Activated naive CD4-positive, alpha-beta T cell treated with Interleukin-2 at 50 U/mL for 16 hours (primary cell): ENCODE data around the gene P2RX7.

ENCODE experiments used
- DNase-seq: peaks from one replicate; pipeline ENCODE4 v3.0.0-alpha.2; 2020

Gene P2RX7

GRCh38 chr12:121236776-121237175, 104.1 kb downstream of the P2RX7 start:
- no peak for DNase-seq

GRCh38 chr12:121237415-121237814, 104.7 kb downstream of the P2RX7 start:
- DNase-seq, result no peak
